ENCODE data around the gene TAPT1. TPM values are rescaled to one million over a fixed set of nuclear protein-coding genes. Genes with fewer than 3 reads are reported as not detected.

The TAPT1 gene
- total and polyA plus RNA-seq, 9 of the 15 experiments (the other 6 are each of a cell fraction or from before 2014, with no cell fraction given), result 1.6 to 36.7 (median 20.7) TPM

DNA sequence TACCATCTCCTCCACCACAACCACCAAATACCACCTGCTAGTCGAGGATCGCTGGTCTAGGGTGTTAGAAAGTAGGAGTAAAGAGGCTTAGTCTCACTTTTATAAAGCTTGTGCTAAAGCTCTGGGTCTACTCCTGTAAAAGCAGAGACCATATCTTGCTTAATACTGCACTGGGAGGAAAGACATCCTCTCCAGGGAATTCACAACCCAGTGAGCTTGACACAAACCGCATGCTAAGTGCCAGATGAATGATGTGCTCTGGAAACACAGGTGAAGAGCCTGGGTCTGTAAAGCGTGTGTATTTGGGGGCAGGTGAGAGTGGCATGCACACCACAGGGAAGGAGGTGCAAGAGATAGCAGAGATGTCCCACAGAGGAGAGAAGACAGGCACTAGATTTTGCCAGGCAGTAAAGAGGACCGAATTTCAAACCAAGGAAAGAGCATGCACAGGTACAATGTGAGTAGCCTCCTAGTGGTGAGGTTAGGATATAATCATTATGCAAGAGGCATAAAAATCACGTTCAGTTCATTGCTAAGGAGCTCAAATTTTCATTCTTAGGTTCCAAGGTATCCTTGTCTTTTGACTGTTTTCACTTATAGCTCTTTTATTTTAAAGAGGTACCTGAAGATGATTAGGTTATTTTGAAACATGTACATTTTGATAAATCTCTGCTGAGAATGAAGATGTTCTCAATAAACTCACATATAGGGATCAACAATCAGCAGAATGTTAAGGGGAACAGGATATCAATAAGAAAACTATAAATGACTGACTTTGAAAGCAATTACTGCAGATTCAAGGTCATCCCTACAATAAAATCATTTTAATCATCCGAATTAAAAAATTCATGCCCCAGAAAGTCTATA is 20.7 kb downstream of the TAPT1 start (continued):
- TF ChIP-seq BRCA1 (IDR thresholded peaks at IDR 0.05), result no peak
- TF ChIP-seq BRCA1 (CRISPR knock-in tag; IDR thresholded peaks at IDR 0.05), result no peak
- no peak for TF ChIP-seq ZNF76 (CRISPR knock-in tag; IDR thresholded peaks at IDR 0.05; ENCODE audit: borderline replicate concordance)
- no peak for TF ChIP-seq MCM7 (IDR thresholded peaks at IDR 0.05)
- TF ChIP-seq CHD4 (IDR thresholded peaks at IDR 0.05; ENCODE audit: insufficient read depth, insufficient replicate concordance, low read depth, low read length, poor library complexity, severe bottlenecking), result no peak
- TF ChIP-seq ATF7 (IDR thresholded peaks at IDR 0.05), result no peak
- TF ChIP-seq SRSF3 (IDR thresholded peaks at IDR 0.05; ENCODE audit: insufficient read depth, low read length), result no peak
- TF ChIP-seq RFX5 (IDR thresholded peaks at IDR 0.05; ENCODE audit: low read depth, low read length), result no peak
- no peak for TF ChIP-seq SMARCE1 (IDR thresholded peaks at IDR 0.05)

DNA sequence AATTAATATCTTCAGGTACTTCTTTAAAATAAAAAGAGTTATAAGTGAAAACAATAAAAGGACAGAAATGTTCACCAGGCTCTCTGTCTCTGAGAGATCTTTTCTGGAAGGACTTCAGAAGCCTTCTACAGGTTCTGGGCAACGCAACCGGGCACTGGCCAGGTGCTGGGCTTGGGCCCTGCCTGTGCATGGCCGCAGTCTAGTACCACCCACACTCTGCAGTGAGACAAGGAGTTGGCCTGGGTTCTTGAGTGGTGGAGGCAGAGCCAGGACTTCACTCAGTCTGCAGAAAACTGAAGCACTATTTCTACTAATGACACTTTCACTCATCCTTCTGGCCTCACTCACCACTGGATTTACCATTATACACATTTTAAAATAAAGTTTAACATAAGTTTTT is 21.8 kb downstream of the TAPT1 start:
- ATAC-seq (no peak), FAIRE-seq (no peak), DNase-seq (ENCODE audit: extremely low read depth in 1 of 4, low spot score in 3 of 4) (no peak)
- H2AFZ ChIP-seq (ENCODE audit: low read depth, low read length), result no peak overlapping the region
- no peaks in the 10 kb centered on the region for H3K27me3 ChIP-seq (ENCODE audit: control insufficient read depth in 2 of 2, insufficient read depth in 2 of 2, low read length in 2 of 2)
- H4K20me1 ChIP-seq (replicated peaks; ENCODE audit: control insufficient read depth, insufficient read depth, low read length), result 0 out of 2 replicates have a peak, but pooled peaks cover 4% of the 10 kb centered on the region
- H3K4me3 ChIP-seq, result no peak overlapping the region
- intact Hi-C loops (cut with micrococcal nuclease), result no loop called here
- POLR2A ChIA-PET, result no interaction called here
- BruUV-seq (replicated peaks), result no TSS peak
- no peaks in the 10 kb centered on the region for H3K9me3 ChIP-seq (replicated peaks; ENCODE audit: control insufficient read depth, insufficient read depth, low read depth, low read length)
- no peak overlapping the region for H3K27ac ChIP-seq (ENCODE audit: extremely low read depth, low read depth, low read length)
- peaks cover 10% of the 10 kb centered on the region; the same call in 1 of the 3 replicates for H3K79me2 ChIP-seq (ENCODE audit: control insufficient read depth, insufficient read depth, low read length)
- no peak overlapping the region for H3K4me2 ChIP-seq (ENCODE audit: insufficient read depth, low read length)
- TF ChIP-seq TCF3 (CRISPR knock-in tag; IDR thresholded peaks at IDR 0.05), result no peak
- TF ChIP-seq ZNF175 (CRISPR knock-in tag; IDR thresholded peaks at IDR 0.05; ENCODE audit: low read depth), result no peak
- TF ChIP-seq, protein P1, sequence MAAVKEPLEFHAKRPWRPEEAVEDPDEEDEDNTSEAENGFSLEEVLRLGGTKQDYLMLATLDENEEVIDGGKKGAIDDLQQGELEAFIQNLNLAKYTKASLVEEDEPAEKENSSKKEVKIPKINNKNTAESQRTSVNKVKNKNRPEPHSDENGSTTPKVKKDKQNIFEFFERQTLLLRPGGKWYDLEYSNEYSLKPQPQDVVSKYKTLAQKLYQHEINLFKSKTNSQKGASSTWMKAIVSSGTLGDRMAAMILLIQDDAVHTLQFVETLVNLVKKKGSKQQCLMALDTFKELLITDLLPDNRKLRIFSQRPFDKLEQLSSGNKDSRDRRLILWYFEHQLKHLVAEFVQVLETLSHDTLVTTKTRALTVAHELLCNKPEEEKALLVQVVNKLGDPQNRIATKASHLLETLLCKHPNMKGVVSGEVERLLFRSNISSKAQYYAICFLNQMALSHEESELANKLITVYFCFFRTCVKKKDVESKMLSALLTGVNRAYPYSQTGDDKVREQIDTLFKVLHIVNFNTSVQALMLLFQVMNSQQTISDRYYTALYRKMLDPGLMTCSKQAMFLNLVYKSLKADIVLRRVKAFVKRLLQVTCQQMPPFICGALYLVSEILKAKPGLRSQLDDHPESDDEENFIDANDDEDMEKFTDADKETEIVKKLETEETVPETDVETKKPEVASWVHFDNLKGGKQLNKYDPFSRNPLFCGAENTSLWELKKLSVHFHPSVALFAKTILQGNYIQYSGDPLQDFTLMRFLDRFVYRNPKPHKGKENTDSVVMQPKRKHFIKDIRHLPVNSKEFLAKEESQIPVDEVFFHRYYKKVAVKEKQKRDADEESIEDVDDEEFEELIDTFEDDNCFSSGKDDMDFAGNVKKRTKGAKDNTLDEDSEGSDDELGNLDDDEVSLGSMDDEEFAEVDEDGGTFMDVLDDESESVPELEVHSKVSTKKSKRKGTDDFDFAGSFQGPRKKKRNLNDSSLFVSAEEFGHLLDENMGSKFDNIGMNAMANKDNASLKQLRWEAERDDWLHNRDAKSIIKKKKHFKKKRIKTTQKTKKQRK (IDR thresholded peaks at IDR 0.05; ENCODE audit: borderline replicate concordance, low read depth, low read length), result no peak
- no peak for TF ChIP-seq NCOA6 (IDR thresholded peaks at IDR 0.05)
- in situ Hi-C loops (cut with MboI), result no loop called here
- CTCF ChIA-PET (ENCODE audit: low intra/inter-chr PET ratio), result no interaction called here
- H3K9me1 ChIP-seq (ENCODE audit: control insufficient read depth, insufficient read depth, low read length), result no peaks in the 10 kb centered on the region
- peaks cover 51% of the 10 kb centered on the region for H3K36me3 ChIP-seq (ENCODE audit: control insufficient read depth, insufficient read depth, low read length)
- no peaks in the 10 kb centered on the region for H3K4me1 ChIP-seq (replicated peaks in 1 of 2; ENCODE audit: control insufficient read depth in 2 of 2, insufficient read depth in 2 of 2, low read length in 2 of 2)
- no peak overlapping the region for H3K9ac ChIP-seq (ENCODE audit: insufficient read depth in 1 of 2, low read depth in 2 of 2, low read length in 2 of 2)
- 97% methylated on average over 3 of the region's 3 CpGs for WGBS (ENCODE audit: insufficient coverage, low coverage, missing lambda C conversion rate)

Data from K562 (cell line).